SK-N-SH treated with all-trans-retinoic acid at 6 μM for 48 hours (cell line): ENCODE data around the gene DLG1.

Source experiments
- ARNTL ChIP-seq: fragments of 450-650 bp; formaldehyde crosslinking; IDR thresholded peaks from 2 replicates; pipeline ENCODE4 v1.5.0; 2020; ENCODE audit warnings: low read depth, mild to moderate bottlenecking, moderate library complexity, borderline replicate concordance
- ISL1 ChIP-seq: fragments of 250-450 bp; sonication (Bioruptor Pico); IDR thresholded peaks from 2 replicates; pipeline ENCODE4 v2.1.2; 2022; ENCODE audit warnings: mild to moderate bottlenecking, moderate library complexity
- RARB ChIP-seq: fragments of 250-450 bp; sonication (Bioruptor Pico); IDR thresholded peaks from 2 replicates; pipeline ENCODE4 v1.8.0; 2021; ENCODE audit warnings: mild to moderate bottlenecking, moderate library complexity
- SNAI2 ChIP-seq: fragments of 250-450 bp; sonication (Bioruptor Pico); IDR thresholded peaks from 2 replicates; pipeline ENCODE4 v1.5.0; 2020; ENCODE audit warnings: mild to moderate bottlenecking, moderate library complexity
- ZFP3 ChIP-seq: fragments of 250-450 bp; sonication (Bioruptor Pico); IDR thresholded peaks from 2 replicates; pipeline ENCODE4 v1.5.0; 2020; ENCODE audit warnings: mild to moderate bottlenecking, moderate library complexity
- ZNF8 ChIP-seq: fragments of 450-650 bp; formaldehyde crosslinking; IDR thresholded peaks from 2 replicates; pipeline ENCODE4 v1.5.0; 2020; ENCODE audit warnings: mild to moderate bottlenecking, moderate library complexity
- TF ChIP-seq, protein P1 (sequence below): fragments of 250-450 bp; sonication (Bioruptor Pico); IDR thresholded peaks from 2 replicates; pipeline ENCODE4 v1.8.0; 2021; ENCODE audit warnings: low read depth, mild to moderate bottlenecking, moderate library complexity, borderline replicate concordance
- TF ChIP-seq, protein P2 (sequence below): fragments of 250-450 bp; sonication (Bioruptor Pico); IDR thresholded peaks from 2 replicates; pipeline ENCODE4 v1.8.0; 2020; ENCODE audit warnings: mild to moderate bottlenecking, moderate library complexity, borderline replicate concordance

DNA sequence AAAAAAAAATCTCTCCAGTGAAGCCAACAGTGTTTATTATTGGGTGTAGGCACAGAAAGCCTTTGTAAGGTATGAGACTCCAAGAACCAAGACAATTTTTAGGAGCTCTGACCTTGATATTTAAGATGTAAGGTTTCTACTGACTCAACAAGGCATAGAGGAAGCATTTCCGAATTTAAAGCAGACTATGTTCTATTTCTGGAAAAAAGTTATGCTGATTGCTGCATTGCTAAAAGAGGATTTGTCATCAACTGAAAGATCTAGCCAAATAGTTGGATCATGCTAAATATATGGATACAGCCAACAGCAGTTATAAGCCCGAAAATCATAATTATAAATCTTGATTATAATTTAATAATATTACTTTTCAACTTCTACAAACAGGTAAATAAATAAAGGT, 215.5 kb downstream of the DLG1 start:
- no peak for TF ChIP-seq RARB (CRISPR knock-in tag)
- TF ChIP-seq ZFP3 = no peak
- no peak for TF ChIP-seq ZNF8 (CRISPR knock-in tag)
- TF ChIP-seq ISL1 (CRISPR knock-in tag) = no peak
- TF ChIP-seq, protein P1, sequence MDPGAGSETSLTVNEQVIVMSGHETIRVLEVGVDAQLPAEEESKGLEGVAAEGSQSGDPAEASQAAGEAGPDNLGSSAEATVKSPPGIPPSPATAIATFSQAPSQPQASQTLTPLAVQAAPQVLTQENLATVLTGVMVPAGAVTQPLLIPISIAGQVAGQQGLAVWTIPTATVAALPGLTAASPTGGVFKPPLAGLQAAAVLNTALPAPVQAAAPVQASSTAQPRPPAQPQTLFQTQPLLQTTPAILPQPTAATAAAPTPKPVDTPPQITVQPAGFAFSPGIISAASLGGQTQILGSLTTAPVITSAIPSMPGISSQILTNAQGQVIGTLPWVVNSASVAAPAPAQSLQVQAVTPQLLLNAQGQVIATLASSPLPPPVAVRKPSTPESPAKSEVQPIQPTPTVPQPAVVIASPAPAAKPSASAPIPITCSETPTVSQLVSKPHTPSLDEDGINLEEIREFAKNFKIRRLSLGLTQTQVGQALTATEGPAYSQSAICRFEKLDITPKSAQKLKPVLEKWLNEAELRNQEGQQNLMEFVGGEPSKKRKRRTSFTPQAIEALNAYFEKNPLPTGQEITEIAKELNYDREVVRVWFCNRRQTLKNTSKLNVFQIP (CRISPR knock-in tag) = no peak
- TF ChIP-seq ARNTL (CRISPR knock-in tag) = no peak
- TF ChIP-seq SNAI2 (CRISPR knock-in tag) = no peak
- TF ChIP-seq, protein P2, sequence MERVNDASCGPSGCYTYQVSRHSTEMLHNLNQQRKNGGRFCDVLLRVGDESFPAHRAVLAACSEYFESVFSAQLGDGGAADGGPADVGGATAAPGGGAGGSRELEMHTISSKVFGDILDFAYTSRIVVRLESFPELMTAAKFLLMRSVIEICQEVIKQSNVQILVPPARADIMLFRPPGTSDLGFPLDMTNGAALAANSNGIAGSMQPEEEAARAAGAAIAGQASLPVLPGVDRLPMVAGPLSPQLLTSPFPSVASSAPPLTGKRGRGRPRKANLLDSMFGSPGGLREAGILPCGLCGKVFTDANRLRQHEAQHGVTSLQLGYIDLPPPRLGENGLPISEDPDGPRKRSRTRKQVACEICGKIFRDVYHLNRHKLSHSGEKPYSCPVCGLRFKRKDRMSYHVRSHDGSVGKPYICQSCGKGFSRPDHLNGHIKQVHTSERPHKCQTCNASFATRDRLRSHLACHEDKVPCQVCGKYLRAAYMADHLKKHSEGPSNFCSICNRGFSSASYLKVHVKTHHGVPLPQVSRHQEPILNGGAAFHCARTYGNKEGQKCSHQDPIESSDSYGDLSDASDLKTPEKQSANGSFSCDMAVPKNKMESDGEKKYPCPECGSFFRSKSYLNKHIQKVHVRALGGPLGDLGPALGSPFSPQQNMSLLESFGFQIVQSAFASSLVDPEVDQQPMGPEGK = no peak
